CD8-positive, alpha-beta memory T cell (primary cell): ENCODE data around the gene BCAS1. TPM values are rescaled to one million over a fixed set of nuclear protein-coding genes. Genes with fewer than 3 reads are reported as not detected.

ENCODE experiments used
- CTCF ChIA-PET: fragments of 350-600 bp; sonication (Branson Sonifier 250); formaldehyde crosslinking; loops from one replicate; lab custom pipeline; 2021; ENCODE audit warnings: antibody characterized with exemption; lab: Charles Lee
- POLR2A ChIA-PET: fragments of 350-600 bp; sonication (Branson Sonifier 250); formaldehyde crosslinking; loops from one replicate; lab custom pipeline; 2021; ENCODE audit warnings: antibody characterized with exemption; lab: Charles Lee
- DNase-seq, 5 donors: peaks; one replicate each; pipeline versions ENCODE4 v3.0.0 to v3.0.0-alpha.2; 2020 to 2022; ENCODE audit warnings: mixed read lengths in 1 of 5
- H3K27ac ChIP-seq: one replicate; pipeline ENCODE4 v1.7.0; 2013; ENCODE audit warnings: low read depth, mild to moderate bottlenecking, low read length, moderate library complexity
- H3K27me3 ChIP-seq: 2 replicates; pipeline ENCODE4 v1.7.0; 2013; ENCODE audit warnings: low read length, mild to moderate bottlenecking; ENCODE audit not compliant: insufficient read depth, poor library complexity, severe bottlenecking
- H3K36me3 ChIP-seq: 2 replicates; pipeline ENCODE4 v1.7.0; 2013; ENCODE audit warnings: mild to moderate bottlenecking, low read length, moderate library complexity; ENCODE audit not compliant: insufficient read depth
- H3K4me1 ChIP-seq: 2 replicates; pipeline ENCODE4 v1.7.0; 2013; ENCODE audit warnings: mild to moderate bottlenecking, low read length, moderate library complexity; ENCODE audit not compliant: insufficient read depth
- H3K4me3 ChIP-seq: 2 replicates; pipeline ENCODE4 v1.7.0; 2013; ENCODE audit warnings: mild to moderate bottlenecking, low read length
- H3K9me3 ChIP-seq: 2 replicates; pipeline ENCODE4 v1.7.0; 2013; ENCODE audit warnings: mild to moderate bottlenecking, low read length
- H3K27ac Mint-ChIP-seq, 8 donors: one replicate each; pipeline ENCODE4 v1.8.0; 2020 to 2021; ENCODE audit warnings: mixed read lengths in 8 of 8, mild to moderate bottlenecking in 6 of 8, inconsistent platforms in 3 of 8, moderate library complexity in 3 of 8
- H3K27me3 Mint-ChIP-seq, 2 donors: one replicate each; pipeline ENCODE4 v1.8.0; 2020 to 2021; ENCODE audit warnings: mixed read lengths in 2 of 2, mild to moderate bottlenecking in 1 of 2, moderate library complexity in 1 of 2
- H3K36me3 Mint-ChIP-seq, 3 donors: one replicate each; pipeline ENCODE4 v1.8.0; 2020 to 2021; ENCODE audit warnings: mixed read lengths in 3 of 3, inconsistent platforms in 1 of 3, mild to moderate bottlenecking in 1 of 3
- H3K4me1 Mint-ChIP-seq, 3 donors: one replicate each; pipeline ENCODE4 v1.8.0; 2020 to 2021; ENCODE audit warnings: mixed read lengths in 3 of 3, inconsistent platforms in 1 of 3, mild to moderate bottlenecking in 1 of 3
- H3K4me3 Mint-ChIP-seq, 7 donors: one replicate each; pipeline ENCODE4 v1.8.0; 2020 to 2021; ENCODE audit warnings: mixed read lengths in 7 of 7, mild to moderate bottlenecking in 6 of 7, moderate library complexity in 4 of 7, inconsistent platforms in 2 of 7
- H3K9me3 Mint-ChIP-seq, 5 donors: one replicate each; pipeline ENCODE4 v1.8.0; 2020 to 2022; ENCODE audit warnings: mixed read lengths in 5 of 5, mild to moderate bottlenecking in 3 of 5, moderate library complexity in 2 of 5, inconsistent platforms in 1 of 5
- polyA plus RNA-seq: library from polyadenylated mRNA; unstranded; fragments of 300-500 nt; fragmentation: Illumina TruSeq; gene quantifications from one replicate; pipeline ENCODE4 v1.2.3, GENCODE V29; 2021
- total RNA-seq, 2 experiments: library from RNA; stranded (reverse); gene quantifications; one replicate each; pipeline ENCODE4 v1.2.3, GENCODE V29; 2021

BCAS1 gene
- total and polyA plus RNA-seq, 3 experiments from 2014 or later, result 0.09 to 0.91 (median 0.15) TPM

GRCh38 chr20:54099894-54100293, 29.5 kb upstream of the BCAS1 start:
- peaks cover 0 to 5% (median 0%) of the 10 kb centered on the region in 3 donors for H3K36me3 Mint-ChIP-seq
- no peaks in the 10 kb centered on the region for H3K9me3 Mint-ChIP-seq
- CTCF ChIA-PET, result interaction anchor here (1.0 kb wide), 1 partner anchor 100 kb away, joined by 11 read pairs; no protein-coding TSS in a partner anchor
- no peaks in the 10 kb centered on the region for H3K27me3 ChIP-seq
- peaks cover 4 to 10% of the 10 kb centered on the region in 2 donors for H3K27me3 Mint-ChIP-seq
- H3K9me3 ChIP-seq, result no peaks in the 10 kb centered on the region
- POLR2A ChIA-PET, result no interaction called here
- no peak overlapping the region for H3K4me3 Mint-ChIP-seq
- H3K4me3 ChIP-seq, result no peak overlapping the region
- no peaks in the 10 kb centered on the region for H3K36me3 ChIP-seq
- no peak for DNase-seq
- H3K4me1 ChIP-seq, result no peaks in the 10 kb centered on the region
- no peak overlapping the region for H3K27ac Mint-ChIP-seq
- peaks cover 5 to 8% (median 7%) of the 10 kb centered on the region in 3 donors for H3K4me1 Mint-ChIP-seq
- H3K27ac ChIP-seq, result no peak overlapping the region

- H3K27ac ChIP-seq, result no peak overlapping the region
- Mint-ChIP-seq H3K4me1 (peaks cover 4 to 5% (median 4%) of the 10 kb centered on the region in 3 donors), H3K27me3 (peaks cover 6 to 8% of the 10 kb centered on the region in 2 donors), H3K36me3 (peaks cover 0 to 5% (median 0%) of the 10 kb centered on the region in 3 donors), H3K9me3 (no peaks in the 10 kb centered on the region), H3K4me3 (no peak overlapping the region), H3K27ac (no peak overlapping the region)
- H3K4me3 ChIP-seq, result no peak overlapping the region
- DNase-seq, result no peak
- H3K4me1 ChIP-seq, result no peaks in the 10 kb centered on the region
- H3K9me3 ChIP-seq, result no peaks in the 10 kb centered on the region
- H3K27me3 ChIP-seq, result no peaks in the 10 kb centered on the region
- ChIA-PET CTCF (interaction anchor here (2.6 to 5.6 kb wide), 2 partner anchors 8 to 102 kb away, joined by 6 to 23 read pairs; no protein-coding TSS in a partner anchor), POLR2A (no interaction called here)
- H3K36me3 ChIP-seq, result no peaks in the 10 kb centered on the region
Observed at GRCh38 chr20:54098047-54098446, 27.7 kb upstream of the BCAS1 start.

GRCh38 chr20:54097236-54097529, 26.8 kb upstream of the BCAS1 start:
- Mint-ChIP-seq H3K27ac (peak overlapping the region in 1 of 8 donors; percentile 22), H3K27me3 (peaks cover 7 to 9% of the 10 kb centered on the region in 2 donors), H3K36me3 (peaks cover 0 to 5% (median 0%) of the 10 kb centered on the region in 3 donors)

GRCh38 chr20:54095824-54096223, 25.4 kb upstream of the BCAS1 start:
- no peak for DNase-seq
- ChIA-PET POLR2A (no interaction called here), CTCF (interaction anchor here (0.9 to 5.6 kb wide), 4 partner anchors 9 to 552 kb away, joined by 3 to 23 read pairs (median 4); no protein-coding TSS in a partner anchor)
- H3K4me3 ChIP-seq, result no peak overlapping the region
- H3K9me3 ChIP-seq, result no peaks in the 10 kb centered on the region
- Mint-ChIP-seq H3K27me3 (peaks cover 7 to 12% of the 10 kb centered on the region in 2 donors), H3K4me3 (no peak overlapping the region), H3K27ac (no peak overlapping the region), H3K4me1 (peaks cover 4 to 5% (median 4%) of the 10 kb centered on the region in 3 donors), H3K9me3 (no peaks in the 10 kb centered on the region), H3K36me3 (peaks cover 0 to 5% (median 0%) of the 10 kb centered on the region in 3 donors)
- no peaks in the 10 kb centered on the region for H3K4me1 ChIP-seq
- no peaks in the 10 kb centered on the region for H3K27me3 ChIP-seq
- H3K27ac ChIP-seq, result no peak overlapping the region
- no peaks in the 10 kb centered on the region for H3K36me3 ChIP-seq

More at GRCh38 chr20:54097236-54097529, 26.8 kb upstream of the BCAS1 start:
- H3K27me3 ChIP-seq, result no peaks in the 10 kb centered on the region
- ChIA-PET POLR2A (no interaction called here), CTCF (interaction anchor here (2.6 to 5.6 kb wide), 2 partner anchors 9 to 103 kb away, joined by 6 to 23 read pairs; no protein-coding TSS in a partner anchor)
- H3K4me3 Mint-ChIP-seq, result no peak overlapping the region
- DNase-seq, result no peak
- no peak overlapping the region for H3K4me3 ChIP-seq
- no peaks in the 10 kb centered on the region for H3K36me3 ChIP-seq
- no peaks in the 10 kb centered on the region for H3K9me3 Mint-ChIP-seq
- no peaks in the 10 kb centered on the region for H3K4me1 ChIP-seq
- H3K4me1 Mint-ChIP-seq, result peaks cover 4 to 5% (median 4%) of the 10 kb centered on the region in 3 donors
- no peak overlapping the region for H3K27ac ChIP-seq
- no peaks in the 10 kb centered on the region for H3K9me3 ChIP-seq

- Histone ChIP-seq H3K27me3 (no peaks in the 10 kb centered on the region), H3K4me1 (no peaks in the 10 kb centered on the region), H3K36me3 (no peaks in the 10 kb centered on the region), H3K4me3 (no peak overlapping the region), H3K9me3 (no peaks in the 10 kb centered on the region), H3K27ac (no peak overlapping the region)
- Mint-ChIP-seq H3K9me3 (no peaks in the 10 kb centered on the region), H3K4me3 (no peak overlapping the region), H3K27ac (no peak overlapping the region), H3K36me3 (no peaks in the 10 kb centered on the region), H3K27me3 (peaks cover 7 to 15% of the 10 kb centered on the region in 2 donors), H3K4me1 (peaks cover 4 to 9% (median 4%) of the 10 kb centered on the region in 3 donors)
- POLR2A ChIA-PET, result no interaction called here
- DNase-seq, result no peak
- CTCF ChIA-PET, result interaction anchor here (1.8 to 5.6 kb wide), 2 partner anchors 9 to 106 kb away, joined by 9 to 23 read pairs; no protein-coding TSS in a partner anchor
Observed at GRCh38 chr20:54094268-54094580, 23.8 kb upstream of the BCAS1 start.

GRCh38 chr20:54093423-54094267, 23.3 kb upstream of the BCAS1 start:
- H3K4me1 ChIP-seq, result no peaks in the 10 kb centered on the region
- POLR2A ChIA-PET, result no interaction called here

GRCh38 chr20:54092021-54092420, 21.6 kb upstream of the BCAS1 start:
- H3K4me3 Mint-ChIP-seq, result no peak overlapping the region
- no peaks in the 10 kb centered on the region for H3K27me3 ChIP-seq
- no peaks in the 10 kb centered on the region for H3K36me3 Mint-ChIP-seq
- no peaks in the 10 kb centered on the region for H3K36me3 ChIP-seq
- no peaks in the 10 kb centered on the region for H3K9me3 Mint-ChIP-seq
- no peak overlapping the region for H3K27ac ChIP-seq
- peaks cover 7 to 16% of the 10 kb centered on the region in 2 donors for H3K27me3 Mint-ChIP-seq
- ChIA-PET CTCF (no interaction called here), POLR2A (no interaction called here)
- H3K4me1 ChIP-seq, result no peaks in the 10 kb centered on the region
- no peak for DNase-seq
- H3K4me1 Mint-ChIP-seq, result peaks cover 4 to 9% (median 4%) of the 10 kb centered on the region in 3 donors
- H3K9me3 ChIP-seq, result no peaks in the 10 kb centered on the region
- no peak overlapping the region for H3K4me3 ChIP-seq
- H3K27ac Mint-ChIP-seq, result no peak overlapping the region

More at GRCh38 chr20:54093423-54094267, 23.3 kb upstream of the BCAS1 start:
- H3K27ac Mint-ChIP-seq, result no peak overlapping the region
- CTCF ChIA-PET, result interaction anchor here (0.7 to 5.6 kb wide), 3 partner anchors 10 to 160 kb away, joined by 3 to 23 read pairs (median 9); no protein-coding TSS in a partner anchor
- no peaks in the 10 kb centered on the region for H3K9me3 ChIP-seq
- H3K36me3 ChIP-seq, result no peaks in the 10 kb centered on the region
- no peaks in the 10 kb centered on the region for H3K9me3 Mint-ChIP-seq
- H3K4me3 ChIP-seq, result no peak overlapping the region
- H3K27me3 ChIP-seq, result no peaks in the 10 kb centered on the region
- no peak overlapping the region for H3K27ac ChIP-seq
- H3K4me3 Mint-ChIP-seq, result no peak overlapping the region
- DNase-seq, result no peak
- peaks cover 7 to 15% of the 10 kb centered on the region in 2 donors for H3K27me3 Mint-ChIP-seq
- H3K36me3 Mint-ChIP-seq, result no peaks in the 10 kb centered on the region
- peaks cover 4 to 9% (median 4%) of the 10 kb centered on the region in 3 donors for H3K4me1 Mint-ChIP-seq

GRCh38 chr20:54091120-54091480, 20.7 kb upstream of the BCAS1 start:
- no peaks in the 10 kb centered on the region for H3K36me3 ChIP-seq
- no peak overlapping the region for H3K27ac ChIP-seq
- no peak overlapping the region for H3K4me3 ChIP-seq
- no peaks in the 10 kb centered on the region for H3K4me1 ChIP-seq
- Mint-ChIP-seq H3K4me1 (peaks cover 0 to 4% (median 0%) of the 10 kb centered on the region in 3 donors), H3K9me3 (no peaks in the 10 kb centered on the region), H3K4me3 (no peak overlapping the region), H3K27me3 (peaks cover 4 to 12% of the 10 kb centered on the region in 2 donors), H3K36me3 (no peaks in the 10 kb centered on the region), H3K27ac (peak overlapping the region in 1 of 8 donors; percentile 67)
- H3K9me3 ChIP-seq, result no peaks in the 10 kb centered on the region
- no peak for DNase-seq
- CTCF ChIA-PET, result interaction anchor here (0.9 kb wide), 1 partner anchor 109 kb away, joined by 3 read pairs; no protein-coding TSS in a partner anchor
- no peaks in the 10 kb centered on the region for H3K27me3 ChIP-seq
- POLR2A ChIA-PET, result no interaction called here
